SJSA1 (cell line): ENCODE results near the gene PTPRM. TPM values are rescaled to one million over a fixed set of nuclear protein-coding genes. Genes with fewer than 3 reads are reported as not detected.

Experiments used
- DNase-seq, 2 experiments: peaks; one replicate each; pipeline ENCODE4 v3.0.0-alpha.2; 2015 to 2020; ENCODE audit warnings: low spot score in 2 of 2, low read depth in 1 of 2
- H3K27ac ChIP-seq: fragments of 250-450 bp; sonication (Bioruptor Pico); 2 replicates; pipeline ENCODE4 v1.5.1; 2020; ENCODE audit warnings: mild to moderate bottlenecking, moderate library complexity
- H3K27me3 ChIP-seq: fragments of 250-450 bp; sonication (Bioruptor Pico); replicated peaks from 2 replicates; pipeline ENCODE4 v1.5.1; 2020; ENCODE audit warnings: mild to moderate bottlenecking, moderate library complexity
- H3K36me3 ChIP-seq: fragments of 250-450 bp; sonication (Bioruptor Pico); 2 replicates; pipeline ENCODE4 v1.5.1; 2020; ENCODE audit warnings: mild to moderate bottlenecking
- H3K4me1 ChIP-seq: fragments of 250-450 bp; sonication (Bioruptor Pico); replicated peaks from 2 replicates; pipeline ENCODE4 v1.6.1; 2021; ENCODE audit warnings: mild to moderate bottlenecking
- H3K4me3 ChIP-seq: fragments of 250-450 bp; sonication (Bioruptor Pico); 2 replicates; pipeline ENCODE4 v1.5.1; 2020; ENCODE audit warnings: mild to moderate bottlenecking
- H3K9me3 ChIP-seq: fragments of 250-450 bp; sonication (Bioruptor Pico); replicated peaks from 2 replicates; pipeline ENCODE4 v1.5.1; 2020; ENCODE audit warnings: mild to moderate bottlenecking
- total RNA-seq: library from RNA; depleted of rRNA; stranded (reverse); fragments of >200 nt; shearing (Covaris generic); gene quantifications from 2 replicates; pipeline ENCODE4 v1.2.3, GENCODE V29; 2014

The PTPRM gene
- total RNA-seq, 1 experiment from 2014 or later = 68.3 TPM

DNA sequence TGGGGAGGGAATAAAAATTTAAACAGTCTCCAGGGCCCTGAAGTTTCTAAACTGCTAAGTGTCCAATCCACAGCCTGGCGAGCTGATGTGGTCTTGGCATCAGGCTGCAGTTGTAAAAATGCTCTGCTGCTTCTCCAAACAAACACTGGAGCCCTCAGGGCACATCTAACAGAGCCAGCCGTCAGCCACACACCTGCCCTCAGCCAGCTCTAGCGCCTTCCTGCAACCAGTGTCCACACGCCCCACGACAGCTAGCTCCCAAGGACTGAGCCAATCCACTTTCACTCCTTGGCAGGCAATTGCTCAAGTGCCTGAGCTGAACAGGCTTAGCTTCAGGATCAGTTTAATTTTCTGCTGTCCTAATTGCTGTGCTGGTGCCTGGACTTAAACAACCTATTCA is 595.7 kb downstream of the PTPRM start:
- DNase-seq = no peak
- Histone ChIP-seq H3K9me3 (no peaks in the 10 kb centered on the region), H3K4me3 (no peak overlapping the region), H3K4me1 (no peaks in the 10 kb centered on the region), H3K27me3 (no peaks in the 10 kb centered on the region), H3K36me3 (no peaks in the 10 kb centered on the region), H3K27ac (no peak overlapping the region)

GRCh38 chr18:8163286-8163959 is 596.3 kb downstream of the PTPRM start:
- no peaks in the 10 kb centered on the region for H3K9me3 ChIP-seq
- no peaks in the 10 kb centered on the region for H3K4me1 ChIP-seq
- H3K27me3 ChIP-seq = no peaks in the 10 kb centered on the region
- no peaks in the 10 kb centered on the region for H3K36me3 ChIP-seq
- H3K4me3 ChIP-seq = no peak overlapping the region
- no peak for DNase-seq
- H3K27ac ChIP-seq = no peak overlapping the region

DNA sequence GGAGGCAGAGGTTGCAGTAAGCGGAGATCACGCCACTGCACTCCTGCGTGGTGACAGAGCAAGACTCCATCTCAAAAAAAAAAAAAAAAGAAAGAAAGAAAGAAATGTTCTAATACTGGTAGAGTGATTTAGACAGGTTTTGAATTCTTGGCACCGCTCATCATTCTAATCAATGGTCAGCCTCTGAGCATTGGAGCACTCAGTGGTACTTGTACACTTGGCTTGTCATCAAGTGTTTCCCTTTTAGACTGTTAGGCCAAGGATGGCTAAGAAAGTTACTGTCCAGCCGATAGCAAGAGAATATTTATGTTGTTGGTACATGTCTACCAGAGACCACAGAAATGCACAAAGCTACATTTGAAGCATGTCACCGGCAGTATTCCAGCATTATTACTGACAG is 598.0 kb downstream of the PTPRM start:
- H3K4me1 ChIP-seq = no peaks in the 10 kb centered on the region
- H3K36me3 ChIP-seq = no peaks in the 10 kb centered on the region
- H3K27ac ChIP-seq = no peak overlapping the region
- no peak for DNase-seq
- no peaks in the 10 kb centered on the region for H3K27me3 ChIP-seq
- no peak overlapping the region for H3K4me3 ChIP-seq
- H3K9me3 ChIP-seq = no peaks in the 10 kb centered on the region

DNA sequence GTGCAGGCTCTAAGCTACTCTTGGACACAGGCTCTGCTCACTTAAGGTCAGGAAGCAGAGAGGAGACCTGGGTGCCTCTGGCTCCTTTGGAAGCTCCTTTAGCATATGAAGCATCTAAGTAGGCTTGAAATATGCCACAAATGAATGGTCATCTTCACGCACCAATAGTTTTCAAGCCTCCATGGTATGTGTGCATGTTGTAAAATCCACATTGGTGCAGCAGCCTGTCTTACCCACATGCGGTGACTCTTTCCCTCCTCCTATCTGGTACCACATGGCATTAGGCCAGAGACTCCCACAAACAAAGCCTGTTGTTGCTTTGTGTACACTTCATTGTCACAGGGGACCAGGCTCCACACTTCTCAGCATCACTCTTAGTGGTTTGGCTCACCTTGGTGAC is 599.9 kb downstream of the PTPRM start:
- Histone ChIP-seq H3K27ac (no peak overlapping the region), H3K9me3 (no peaks in the 10 kb centered on the region), H3K4me3 (no peak overlapping the region), H3K4me1 (no peaks in the 10 kb centered on the region), H3K36me3 (no peaks in the 10 kb centered on the region), H3K27me3 (no peaks in the 10 kb centered on the region)
- DNase-seq = no peak

- H3K27ac ChIP-seq = no peak overlapping the region
- no peak overlapping the region for H3K4me3 ChIP-seq
Measured at GRCh38 chr18:8167673-8168072, 600.6 kb downstream of the PTPRM start.

DNA sequence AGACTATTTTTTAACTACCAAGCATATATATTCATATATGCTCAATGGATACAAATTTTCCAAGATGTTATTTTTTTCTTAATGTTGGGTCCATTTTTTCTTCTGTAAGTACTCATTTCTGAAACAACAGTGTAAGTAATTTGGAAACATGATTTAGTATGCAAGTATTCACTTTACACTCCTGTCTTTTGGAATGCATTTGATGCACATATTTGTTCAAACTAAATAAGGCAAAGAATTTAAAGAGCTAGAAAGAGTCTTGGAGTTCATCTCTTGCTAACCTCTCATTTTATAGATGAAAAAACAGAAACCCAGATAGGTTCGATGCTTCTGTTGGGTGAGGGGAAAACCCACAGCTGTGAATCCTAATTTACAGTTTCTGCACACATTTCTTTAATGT is 602.6 kb downstream of the PTPRM start:
- Histone ChIP-seq H3K36me3 (no peaks in the 10 kb centered on the region), H3K4me1 (no peaks in the 10 kb centered on the region), H3K4me3 (no peak overlapping the region), H3K27ac (no peak overlapping the region), H3K27me3 (no peaks in the 10 kb centered on the region), H3K9me3 (no peaks in the 10 kb centered on the region)
- no peak for DNase-seq

More at GRCh38 chr18:8167673-8168072, 600.6 kb downstream of the PTPRM start:
- no peaks in the 10 kb centered on the region for H3K27me3 ChIP-seq
- H3K9me3 ChIP-seq = no peaks in the 10 kb centered on the region
- no peaks in the 10 kb centered on the region for H3K4me1 ChIP-seq
- no peaks in the 10 kb centered on the region for H3K36me3 ChIP-seq
- DNase-seq = no peak

DNA sequence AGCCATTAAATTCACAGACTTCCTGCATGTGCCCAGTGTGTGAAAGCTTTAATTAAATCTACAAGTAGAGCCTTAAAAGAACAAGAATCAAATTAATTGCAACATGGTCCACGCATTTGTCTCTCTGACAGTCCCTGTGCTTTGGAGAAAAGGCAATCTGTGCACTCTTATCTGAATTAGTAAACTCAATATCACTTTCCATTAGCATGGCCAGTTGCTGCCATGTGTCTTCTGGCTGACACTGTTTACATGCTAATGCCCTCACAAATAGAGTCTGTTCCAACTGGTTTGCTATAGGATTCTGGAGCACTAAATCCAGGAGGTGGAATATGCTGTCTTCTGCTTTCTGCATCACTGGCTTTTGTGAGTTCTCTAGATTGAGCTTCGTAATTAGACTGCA is 607.7 kb downstream of the PTPRM start:
- peaks cover 7% of the 10 kb centered on the region for H3K4me1 ChIP-seq
- H3K36me3 ChIP-seq = no peaks in the 10 kb centered on the region
- no peaks in the 10 kb centered on the region for H3K9me3 ChIP-seq
- no peak for DNase-seq
- H3K27ac ChIP-seq = no peak overlapping the region
- no peak overlapping the region for H3K4me3 ChIP-seq
- no peaks in the 10 kb centered on the region for H3K27me3 ChIP-seq

DNA sequence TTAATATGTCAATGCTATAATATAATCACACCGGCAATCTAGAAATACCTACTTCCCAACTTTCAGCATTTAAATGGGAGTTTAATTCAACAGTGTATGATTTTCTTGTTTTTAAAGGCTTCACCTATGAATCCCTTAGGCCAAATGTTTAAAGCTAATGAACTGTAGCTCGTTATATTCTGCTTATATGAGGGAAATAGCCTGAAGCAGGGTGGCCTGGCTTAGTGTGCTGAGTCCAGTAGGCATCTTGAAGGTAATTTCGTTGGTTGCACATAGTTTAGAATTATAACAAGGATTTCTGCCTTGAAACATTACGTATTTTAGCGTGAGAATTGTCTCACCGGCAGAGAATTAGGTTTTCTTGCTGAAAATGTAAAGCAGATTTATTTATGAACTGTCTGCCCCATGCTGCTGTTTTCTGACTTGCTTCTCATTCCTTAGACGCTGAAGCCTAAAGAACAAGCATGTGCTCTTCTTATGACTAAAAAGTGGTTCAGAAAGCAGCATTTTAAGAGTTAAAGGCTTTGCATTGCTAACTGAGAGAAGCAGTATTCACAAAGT is 608.5 kb downstream of the PTPRM start:
- H3K4me3 ChIP-seq = no peak overlapping the region
- H3K27me3 ChIP-seq = no peaks in the 10 kb centered on the region
- H3K27ac ChIP-seq = no peak overlapping the region
- H3K4me1 ChIP-seq = peaks cover 7% of the 10 kb centered on the region
- no peaks in the 10 kb centered on the region for H3K36me3 ChIP-seq
- no peak for DNase-seq
- no peaks in the 10 kb centered on the region for H3K9me3 ChIP-seq

- no peak overlapping the region for H3K4me3 ChIP-seq
- H3K36me3 ChIP-seq = no peaks in the 10 kb centered on the region
- no peaks in the 10 kb centered on the region for H3K9me3 ChIP-seq
- no peak overlapping the region; the same call in 1 of the 2 replicates for H3K27ac ChIP-seq
- peaks cover 7% of the 10 kb centered on the region for H3K4me1 ChIP-seq
- DNase-seq = no peak
- H3K27me3 ChIP-seq = no peaks in the 10 kb centered on the region
Measured at GRCh38 chr18:8176109-8176508, 609.0 kb downstream of the PTPRM start.

DNA sequence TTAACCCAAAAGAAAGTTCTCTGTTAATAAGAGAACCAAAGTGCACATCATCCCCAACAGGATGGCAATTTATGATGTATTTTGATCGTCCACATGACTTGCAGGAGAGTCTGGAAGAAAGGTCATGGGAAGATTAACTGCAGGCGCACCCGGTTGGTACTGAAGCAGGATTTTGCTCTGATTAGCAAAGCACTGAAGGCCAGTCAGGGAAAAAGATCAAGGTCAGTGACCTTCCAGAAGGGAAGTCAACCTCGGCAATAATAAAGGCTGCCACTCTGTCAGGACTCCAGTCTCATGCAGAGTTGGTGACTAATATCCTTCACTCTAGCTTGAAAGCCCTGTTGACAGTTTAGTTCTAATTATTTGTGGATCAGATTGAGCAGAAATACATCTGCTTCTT is 609.4 kb downstream of the PTPRM start:
- Histone ChIP-seq H3K4me3 (no peak overlapping the region), H3K4me1 (peaks cover 7% of the 10 kb centered on the region), H3K9me3 (no peaks in the 10 kb centered on the region), H3K36me3 (no peaks in the 10 kb centered on the region), H3K27me3 (no peaks in the 10 kb centered on the region), H3K27ac (no peak overlapping the region)
- no peak for DNase-seq

- Histone ChIP-seq H3K27me3 (no peaks in the 10 kb centered on the region), H3K4me1 (peaks cover 7% of the 10 kb centered on the region), H3K36me3 (no peaks in the 10 kb centered on the region), H3K9me3 (no peaks in the 10 kb centered on the region), H3K27ac (no peak overlapping the region), H3K4me3 (no peak overlapping the region)
- no peak for DNase-seq
Measured at GRCh38 chr18:8177330-8178016, 610.4 kb downstream of the PTPRM start.

DNA sequence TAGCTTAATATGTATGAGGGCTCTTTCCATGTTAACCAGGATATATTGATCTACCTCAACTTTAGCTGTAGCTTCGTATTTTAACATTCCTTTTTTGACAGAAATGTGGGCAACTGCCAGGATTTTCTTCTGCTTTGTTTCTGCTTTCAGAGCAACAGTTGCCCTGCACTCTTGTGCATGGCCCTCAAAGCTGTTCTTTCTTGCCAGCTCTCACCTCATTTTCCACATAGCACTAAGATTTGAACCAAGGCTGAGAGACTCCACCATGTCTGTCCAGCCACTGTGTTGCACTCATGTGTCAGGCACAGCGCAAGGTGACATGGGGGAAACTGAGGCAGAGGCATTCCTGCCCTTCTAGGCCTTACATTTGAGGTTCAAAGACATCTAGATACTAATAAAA is 619.3 kb downstream of the PTPRM start:
- Histone ChIP-seq H3K36me3 (no peaks in the 10 kb centered on the region), H3K9me3 (no peaks in the 10 kb centered on the region), H3K27ac (no peak overlapping the region), H3K4me3 (no peak overlapping the region), H3K27me3 (no peaks in the 10 kb centered on the region), H3K4me1 (peaks cover 8% of the 10 kb centered on the region; the same call in 1 of the 2 replicates)
- no peak for DNase-seq

- no peak for DNase-seq
- Histone ChIP-seq H3K4me1 (peaks cover 1% of the 10 kb centered on the region; the same call in 1 of the 2 replicates), H3K4me3 (no peak overlapping the region), H3K36me3 (no peaks in the 10 kb centered on the region), H3K27me3 (no peaks in the 10 kb centered on the region), H3K27ac (no peak overlapping the region), H3K9me3 (no peaks in the 10 kb centered on the region)
Measured at GRCh38 chr18:8188184-8188583, 621.1 kb downstream of the PTPRM start.

- H3K27ac ChIP-seq = no peak overlapping the region
- H3K9me3 ChIP-seq = no peaks in the 10 kb centered on the region
- no peaks in the 10 kb centered on the region for H3K27me3 ChIP-seq
- no peaks in the 10 kb centered on the region for H3K4me1 ChIP-seq
- no peaks in the 10 kb centered on the region for H3K36me3 ChIP-seq
- DNase-seq = no peak
- no peak overlapping the region for H3K4me3 ChIP-seq
Measured at GRCh38 chr18:8190980-8191379, 623.9 kb downstream of the PTPRM start.
